HepG2 (cell line): Measurements from ENCODE around the gene OSBP. TPM values are rescaled to one million over a fixed set of nuclear protein-coding genes. Genes with fewer than 3 reads are reported as not detected.

Source experiments
- ATF7 ChIP-seq, 2 experiments: fragments of 450-650 bp in 1 of 2; sonication (generic) in 1 of 2; formaldehyde crosslinking in 1 of 2; IDR thresholded peaks; 2 replicates each; pipeline versions ENCODE4 v1.4.0 to v1.6.1; 2016 to 2020; ENCODE audit warnings: antibody characterized with exemption in 1 of 2, mild to moderate bottlenecking in 1 of 2, missing genetic modification reagents in 1 of 2
- CREB3 ChIP-seq: sonication (generic); formaldehyde crosslinking; IDR thresholded peaks from 2 replicates; pipeline ENCODE4 v1.5.0; 2020; ENCODE audit warnings: missing genetic modification reagents
- FOXA3 ChIP-seq: IDR thresholded peaks from 2 replicates; pipeline ENCODE4 v1.6.1; 2016; ENCODE audit warnings: missing genetic modification reagents, missing compliant biosample characterization
- HOMEZ ChIP-seq: IDR thresholded peaks from 2 replicates; pipeline ENCODE4 v1.6.1; 2016; ENCODE audit warnings: low read depth
- KDM6A ChIP-seq: IDR thresholded peaks from 2 replicates; pipeline ENCODE4 v1.6.1; 2016; ENCODE audit warnings: low read depth
- KLF13 ChIP-seq: sonication (generic); formaldehyde crosslinking; IDR thresholded peaks from 2 replicates; pipeline ENCODE4 v1.4.0; 2020; ENCODE audit warnings: mild to moderate bottlenecking, missing genetic modification reagents
- MAFK ChIP-seq, 2 experiments: IDR thresholded peaks in 1 of 2; conservative IDR thresholded peaks in 1 of 2; 2 replicates each; pipeline ENCODE4 v1.6.1; 2011; ENCODE audit warnings: improper control_type of control experiment in 2 of 2, low read length in 2 of 2
- NFATC3 ChIP-seq: sonication (generic); formaldehyde crosslinking; IDR thresholded peaks from 2 replicates; pipeline ENCODE4 v1.5.1; 2020; ENCODE audit warnings: mild to moderate bottlenecking, missing genetic modification reagents
- NFE2L1 ChIP-seq: sonication (generic); formaldehyde crosslinking; IDR thresholded peaks from 2 replicates; pipeline ENCODE4 v1.4.0; 2020; ENCODE audit warnings: missing genetic modification reagents, mild to moderate bottlenecking, borderline replicate concordance
- RAD21 ChIP-seq: fragments of 450-650 bp; formaldehyde crosslinking; IDR thresholded peaks from 2 replicates; pipeline ENCODE4 v1.5.0; 2020; ENCODE audit warnings: mild to moderate bottlenecking
- RERE ChIP-seq: IDR thresholded peaks from 2 replicates; pipeline ENCODE4 v1.6.1; 2016; ENCODE audit warnings: low read depth, missing genetic modification reagents, missing compliant biosample characterization
- SRSF4 ChIP-seq: fragments of 200-400 bp; formaldehyde crosslinking; IDR thresholded peaks from one replicate; pipeline ENCODE4 v1.6.1; 2018; ENCODE audit warnings: mild to moderate bottlenecking, low read depth, low read length, moderate library complexity; ENCODE audit not compliant: poor library complexity, severe bottlenecking
- SSRP1 ChIP-seq: IDR thresholded peaks from 2 replicates; pipeline ENCODE4 v1.6.1; 2016; ENCODE audit warnings: control low read depth
- ZFAT ChIP-seq: sonication (generic); formaldehyde crosslinking; conservative IDR thresholded peaks from 2 replicates; pipeline ENCODE4 v1.8.1; 2023; ENCODE audit warnings: missing genetic modification reagents, inconsistent platforms
- ZNF225 ChIP-seq: sonication (generic); formaldehyde crosslinking; IDR thresholded peaks from 2 replicates; pipeline ENCODE4 v1.4.0; 2020; ENCODE audit warnings: mild to moderate bottlenecking, missing genetic modification reagents
- ZNF333 ChIP-seq: sonication (generic); formaldehyde crosslinking; IDR thresholded peaks from 2 replicates; pipeline ENCODE4 v1.4.0; 2020; ENCODE audit warnings: mild to moderate bottlenecking, missing genetic modification reagents, borderline replicate concordance
- ZNF446 ChIP-seq: sonication (generic); formaldehyde crosslinking; IDR thresholded peaks from 2 replicates; pipeline ENCODE4 v1.5.0; 2020; ENCODE audit warnings: mild to moderate bottlenecking, missing genetic modification reagents
- ZNF484 ChIP-seq: sonication (generic); formaldehyde crosslinking; IDR thresholded peaks from 2 replicates; pipeline ENCODE4 v1.5.1; 2020; ENCODE audit warnings: mild to moderate bottlenecking, low read depth, missing genetic modification reagents, borderline replicate concordance
- ZNF567 ChIP-seq: sonication (generic); formaldehyde crosslinking; IDR thresholded peaks from 2 replicates; pipeline ENCODE4 v1.8.1; 2023; ENCODE audit warnings: mild to moderate bottlenecking, missing genetic modification reagents, borderline replicate concordance
- ZNF800 ChIP-seq: sonication (generic); formaldehyde crosslinking; IDR thresholded peaks from 2 replicates; pipeline ENCODE4 v1.4.0; 2020; ENCODE audit warnings: missing genetic modification reagents
- ZNF850 ChIP-seq: sonication (generic); formaldehyde crosslinking; conservative IDR thresholded peaks from 2 replicates; pipeline ENCODE4 v1.9.0; 2021; ENCODE audit warnings: mild to moderate bottlenecking, missing genetic modification reagents
- ZNF891 ChIP-seq: sonication (generic); formaldehyde crosslinking; IDR thresholded peaks from 2 replicates; pipeline ENCODE4 v1.5.0; 2020; ENCODE audit warnings: mild to moderate bottlenecking, missing genetic modification reagents
- polyA plus RNA-seq, 8 experiments: library from polyadenylated mRNA; depleted of rRNA in 3 of 8; stranded (reverse) in 7 of 8; unstranded in 1 of 8; fragments of >200 nt; fragmentation: Illumina TruSeq in 4 of 8; extraction: Trizol in 4 of 8; gene quantifications; 2 replicates each; pipeline versions ENCODE4 v1.2.1 to v1.2.3, GENCODE V29; 2011 to 2016; ENCODE audit warnings: low read depth in 4 of 8, missing spikeins in 1 of 8, mixed read lengths in 1 of 8; ENCODE audit not compliant: insufficient read depth in 1 of 8
- total RNA-seq, 5 experiments: library from RNA; depleted of rRNA; stranded (reverse); fragments of >200 nt; fragmentation: Illumina TruSeq; extraction: Trizol; gene quantifications; 2 replicates each; pipeline ENCODE4 v1.2.3, GENCODE V29; 2016; ENCODE audit warnings: low read depth in 1 of 5

OSBP gene
- total and polyA plus RNA-seq, 2 of the 13 experiments (the other 11 are each of a cell fraction or from before 2014, with no cell fraction given) = 12.1 to 13.5 TPM

GRCh38 chr11:59560290-59560701, 55.3 kb downstream of the OSBP start (continued):
- TF ChIP-seq RERE (CRISPR knock-in tag) (no peak), RAD21 (CRISPR knock-in tag) (no peak), ZNF484 (CRISPR knock-in tag) (no peak), ZNF567 (CRISPR knock-in tag) (no peak), KLF13 (CRISPR knock-in tag) (no peak), KDM6A (CRISPR knock-in tag) (no peak), NFATC3 (no peak), ATF7 (IDR thresholded peaks at IDR 0.05) (no peak), ATF7 (CRISPR knock-in tag; IDR thresholded peaks at IDR 0.05) (no peak), ZNF333 (CRISPR knock-in tag) (no peak), NFE2L1 (CRISPR knock-in tag) (no peak), SSRP1 (0 out of 2 replicates have a peak, but pooled peaks have one; percentile 79), ZNF225 (no peak), ZNF891 (CRISPR knock-in tag) (no peak), ZFAT (no peak), ZNF446 (no peak), ZNF850 (CRISPR knock-in tag) (no peak), ZNF800 (peak; percentile 55; the same call in 1 of the 2 replicates), HOMEZ (CRISPR knock-in tag) (no peak), CREB3 (CRISPR knock-in tag) (no peak), SRSF4 (no peak), MAFK (conservative IDR thresholded peaks at IDR 0.05 in 1 of 2, IDR thresholded peaks at IDR 0.05 in 1 of 2; ENCODE audit: low read length in 2 of 2) (no peak), FOXA3 (CRISPR knock-in tag) (peak; percentile 6; the same call in 1 of the 2 replicates)
